K562 (cell line): Measurements from ENCODE around the gene PAQR7. TPM values are rescaled to one million over a fixed set of nuclear protein-coding genes. Genes with fewer than 3 reads are reported as not detected.

Experiments
- ATAC-seq: fragments of 200-7000 bp; cut with Tn5 transposase; 3 replicates; pipeline ENCODE4 v1.9.1; 2020; ENCODE audit warnings: moderate library complexity
- BruUV-seq: library from RNA; stranded (reverse); fragments of 400-500 nt; replicated peaks from 2 replicates; lab custom pipeline; 2021; lab: Mats Ljungman, UMichigan
- CTCF ChIA-PET: fragments of 300-600 bp; formaldehyde crosslinking; extraction: SDS; loops from one replicate; lab custom pipeline; 2021; ENCODE audit warnings: low intra/inter-chr PET ratio; lab: Yijun Ruan, JAX
- POLR2A ChIA-PET: fragments of 300-600, 350-650 bp; sonication (Branson Sonifier 250); formaldehyde crosslinking; extraction: SDS; loops from one replicate; lab custom pipeline; 2021; ENCODE audit warnings: antibody characterized with exemption, inconsistent platforms; lab: Yijun Ruan, JAX
- DNase-seq, 4 experiments: peaks; one replicate each; pipeline versions ENCODE4 v3.0.0 to v3.0.0-alpha.2; 2011 to 2018; ENCODE audit warnings: low spot score in 3 of 4, mixed read lengths in 3 of 4; ENCODE audit errors: extremely low read depth in 1 of 4
- FAIRE-seq: peaks from 2 replicates; lab custom pipeline; 2011; peaks lifted over from hg19 to GRCh38; lab: Jason Lieb, UNC
- H2AFZ ChIP-seq: 2 replicates; pipeline ENCODE4 v1.6.0; 2011; ENCODE audit warnings: low read depth, low read length, control low read depth, inconsistent platforms
- H3K27ac ChIP-seq: fragments of 200-600 bp; 3 replicates; pipeline ENCODE4 v1.8.0; 2011; ENCODE audit warnings: low read depth, mild to moderate bottlenecking, control low read depth, inconsistent platforms, low read length, moderate library complexity, mixed read lengths; ENCODE audit errors: extremely low read depth
- H3K27me3 ChIP-seq, 2 experiments: fragments of 300-600 bp in 1 of 2; 2 replicates in 1 of 2; 3 replicates in 1 of 2; pipeline versions ENCODE4 v1.6.0 to v1.8.0; 2011; ENCODE audit warnings: inconsistent platforms in 2 of 2, low read length in 2 of 2, mild to moderate bottlenecking in 1 of 2, mixed read lengths in 1 of 2, moderate library complexity in 1 of 2; ENCODE audit not compliant: control insufficient read depth in 2 of 2, insufficient read depth in 2 of 2
- H3K36me3 ChIP-seq: fragments of 300-600 bp; 3 replicates; pipeline ENCODE4 v1.8.0; 2011; ENCODE audit warnings: mild to moderate bottlenecking, low read length, inconsistent platforms; ENCODE audit not compliant: control insufficient read depth, insufficient read depth
- H3K4me1 ChIP-seq, 2 experiments: fragments of 200-600 bp in 1 of 2; replicated peaks in 1 of 2; 2 replicates in 1 of 2; 3 replicates in 1 of 2; pipeline versions ENCODE4 v1.5.1 to v1.8.0; 2011; ENCODE audit warnings: inconsistent platforms in 2 of 2, low read length in 2 of 2, mild to moderate bottlenecking in 1 of 2, mixed read lengths in 1 of 2, moderate library complexity in 1 of 2; ENCODE audit not compliant: control insufficient read depth in 2 of 2, insufficient read depth in 2 of 2
- H3K4me2 ChIP-seq: 2 replicates; pipeline ENCODE4 v1.6.1; 2011; ENCODE audit warnings: low read length, control low read depth, inconsistent platforms, mixed read lengths; ENCODE audit not compliant: insufficient read depth
- H3K4me3 ChIP-seq: fragments of 200-600 bp; sonication (generic), shearing (Covaris generic); 2 replicates; pipeline ENCODE4 v1.5.1; 2016; ENCODE audit warnings: control low read depth, inconsistent platforms
- H3K79me2 ChIP-seq: fragments of 200-600 bp; 3 replicates; pipeline ENCODE4 v1.8.0; 2011; ENCODE audit warnings: low read length, inconsistent platforms; ENCODE audit not compliant: control insufficient read depth, insufficient read depth
- H3K9ac ChIP-seq, 2 experiments: 2 replicates each; pipeline versions ENCODE4 v1.6.0 to v1.6.1; 2011; ENCODE audit warnings: low read depth in 2 of 2, low read length in 2 of 2, control low read depth in 1 of 2, inconsistent platforms in 1 of 2, mild to moderate bottlenecking in 1 of 2, mixed read lengths in 1 of 2; ENCODE audit not compliant: insufficient read depth in 1 of 2
- H3K9me1 ChIP-seq: one replicate; pipeline ENCODE4 v1.6.0; 2011; ENCODE audit warnings: inconsistent platforms, mild to moderate bottlenecking, low read length, moderate library complexity; ENCODE audit not compliant: control insufficient read depth, insufficient read depth
- H3K9me3 ChIP-seq: replicated peaks from 2 replicates; pipeline ENCODE4 v1.5.1; 2011; ENCODE audit warnings: low read depth, low read length, inconsistent platforms; ENCODE audit not compliant: control insufficient read depth, insufficient read depth
- H4K20me1 ChIP-seq: replicated peaks from 2 replicates; pipeline ENCODE4 v1.6.1; 2011; ENCODE audit warnings: low read length, inconsistent platforms, mixed read lengths; ENCODE audit not compliant: control insufficient read depth, insufficient read depth
- CHD2 ChIP-seq: IDR thresholded peaks from 2 replicates; pipeline ENCODE4 v1.6.1; 2011; ENCODE audit warnings: low read depth, low read length
- CTCF ChIP-seq, 3 experiments: IDR thresholded peaks in 2 of 3; conservative IDR thresholded peaks in 1 of 3; 2 replicates each; pipeline ENCODE4 v1.5.1; 2011 to 2012; ENCODE audit warnings: low read length in 3 of 3, mild to moderate bottlenecking in 3 of 3, control low read depth in 2 of 3, improper control_type of control experiment in 1 of 3, inconsistent platforms in 1 of 3, low read depth in 1 of 3, mixed read lengths in 1 of 3, moderate library complexity in 1 of 3; ENCODE audit not compliant: insufficient read depth in 2 of 3
- FOXA1 ChIP-seq: fragments of 450-650 bp; IDR thresholded peaks from 2 replicates; pipeline ENCODE4 v1.6.1; 2016; ENCODE audit warnings: mild to moderate bottlenecking, borderline replicate concordance
- HNRNPK ChIP-seq: fragments of 200-400 bp; formaldehyde crosslinking; IDR thresholded peaks from one replicate; pipeline ENCODE4 v1.6.1; 2018; ENCODE audit warnings: mild to moderate bottlenecking, low read depth, low read length; ENCODE audit not compliant: poor library complexity, severe bottlenecking
- RAD21 ChIP-seq, 2 experiments: fragments of 250-450 bp in 1 of 2; fragments of 450-650 bp in 1 of 2; sonication (Bioruptor Pico) in 1 of 2; formaldehyde crosslinking in 1 of 2; IDR thresholded peaks in 1 of 2; conservative IDR thresholded peaks in 1 of 2; 2 replicates each; pipeline versions ENCODE4 v1.4.0 to v1.8.0; 2020 to 2022; ENCODE audit warnings: mild to moderate bottlenecking in 2 of 2, moderate library complexity in 1 of 2
- REST ChIP-seq, 2 experiments: fragments of 450-650 bp; formaldehyde crosslinking in 1 of 2; IDR thresholded peaks; 2 replicates each; pipeline versions ENCODE4 v1.4.0 to v1.6.1; 2014 to 2020; ENCODE audit warnings: mild to moderate bottlenecking in 2 of 2, borderline replicate concordance in 1 of 2, low read depth in 1 of 2
- SMC3 ChIP-seq: conservative IDR thresholded peaks from 2 replicates; pipeline ENCODE4 v1.6.1; 2011; ENCODE audit warnings: low read depth, low read length, improper control_type of control experiment; ENCODE audit not compliant: insufficient read depth
- ZNF655 ChIP-seq: fragments of 250-450 bp; sonication (Bioruptor Pico); IDR thresholded peaks from 2 replicates; pipeline ENCODE4 v1.5.0; 2021
- WGBS: fragments of 100-300 bp; shearing (Covaris generic); methylation state at CpG from one replicate; pipeline ENCODE4 v1.1.6; 2016; ENCODE audit warnings: low coverage, mixed read lengths; ENCODE audit not compliant: insufficient coverage; ENCODE audit errors: missing lambda C conversion rate; 5-methylcytosine and 5-hydroxymethylcytosine counted together
- in situ Hi-C: fragments of 300-500 bp; cut with MboI; formaldehyde crosslinking; loops from 4 replicates; pipeline ENCODE4 v1.15.0; 2018; ENCODE audit warnings: inconsistent platforms, mixed read lengths
- intact Hi-C: fragments of 100-400 bp; cut with micrococcal nuclease; formaldehyde crosslinking; loops from 2 replicates; pipeline ENCODE4 v1.14.2; 2022
- polyA plus RNA-seq, 8 experiments: library from polyadenylated mRNA; depleted of rRNA in 4 of 8; stranded (reverse) in 5 of 8; unstranded in 3 of 8; fragments of >200 nt; fragmentation: Nextera tagmentation in 2 of 8; fragmentation: Illumina TruSeq in 1 of 8; extraction: Ambion mirVana in 2 of 8; extraction: Trizol in 1 of 8; gene quantifications; 2 replicates each; pipeline versions ENCODE4 v1.2.1 to v1.2.3, GENCODE V29; 2011 to 2014; ENCODE audit warnings: inconsistent platforms in 1 of 8, missing spikeins in 1 of 8
- total RNA-seq, 7 experiments: library from RNA; depleted of rRNA in 6 of 7; stranded (reverse); fragments of >200 nt in 6 of 7; fragmentation: Illumina TruSeq in 2 of 7; extraction: Trizol in 2 of 7; gene quantifications; 2 replicates each; pipeline versions ENCODE4 v1.2.1 to v1.2.3, GENCODE V29; 2011 to 2021; ENCODE audit warnings: low replicate concordance in 1 of 7

The PAQR7 gene
- total and polyA plus RNA-seq, 9 of the 15 experiments (the other 6 are each of a cell fraction or from before 2014, with no cell fraction given) = 1.1 to 5.2 (median 2.6) TPM

GRCh38 chr1:25837262-25837875 is 38.1 kb downstream of the PAQR7 start:
- Histone ChIP-seq H3K79me2 (peaks cover 82% of the 10 kb centered on the region), H3K4me3 (no peak overlapping the region), H2AFZ (no peak overlapping the region), H3K9ac (no peak overlapping the region), H3K27ac (no peak overlapping the region), H3K36me3 (peaks cover 65% of the 10 kb centered on the region), H3K9me1 (no peaks in the 10 kb centered on the region), H3K27me3 (no peaks in the 10 kb centered on the region), H3K4me2 (no peak overlapping the region), H3K4me1 (peaks cover 9 to 10% of the 10 kb centered on the region in 2 experiments; a peak in 4 of 5 replicates), H3K9me3 (no peaks in the 10 kb centered on the region), H4K20me1 (peaks cover 10% of the 10 kb centered on the region; the same call in 1 of the 2 replicates)
- WGBS = 89% methylated on average over 1 of the region's 1 CpG
- no TSS peak for BruUV-seq
- DNase-seq = no peak
- in situ Hi-C loops = no loop called here
- peak; percentile 23 for FAIRE-seq
- CTCF ChIA-PET = interaction anchor here (0.9 to 1.6 kb wide), 5 partner anchors 52 to 192 kb away, joined by 3 to 7 read pairs (median 6); no protein-coding TSS in a partner anchor
- POLR2A ChIA-PET = interaction anchor here (0.7 to 1.2 kb wide), 3 partner anchors 9 to 310 kb away, joined by 3 to 6 read pairs (median 6); no protein-coding TSS in a partner anchor
- intact Hi-C loops = loop anchor here (2.0 kb wide), 1 partner anchor 57 kb away; no protein-coding TSS in a partner anchor
- ATAC-seq = peak; percentile 67
- no peak for TF ChIP-seq FOXA1
- no peak for TF ChIP-seq ZNF655
- peak; percentile 31 to 62 (median 51); a peak in 4 of 6 replicates for TF ChIP-seq CTCF (IDR thresholded peaks at IDR 0.05 in 2 of 3, conservative IDR thresholded peaks at IDR 0.05 in 1 of 3; ENCODE audit: insufficient read depth in 2 of 3, low read depth in 1 of 3, low read length in 3 of 3)
- 0 out of 2 replicates have a peak, but pooled peaks have one; percentile 23 for TF ChIP-seq SMC3
- TF ChIP-seq CHD2 = no peak
- TF ChIP-seq RAD21 (CRISPR knock-in tag; conservative IDR thresholded peaks at IDR 0.05 in 1 of 2, IDR thresholded peaks at IDR 0.05 in 1 of 2) = peak; percentile 31 to 66; a peak in 3 of 4 replicates
- TF ChIP-seq REST (IDR thresholded peaks at IDR 0.05; ENCODE audit: borderline replicate concordance) = peak; percentile 40; the same call in 1 of the 2 replicates
- no peak for TF ChIP-seq REST (CRISPR knock-in tag; IDR thresholded peaks at IDR 0.05; ENCODE audit: low read depth)
- no peak for TF ChIP-seq HNRNPK
